MG63 (cell line): ENCODE data around the gene GRIK4. TPM values are rescaled to one million over a fixed set of nuclear protein-coding genes. Genes with fewer than 3 reads are reported as not detected.
A peak's percentile ranks its signal among the peaks of the same experiment; 100 is the strongest.
"Not testable (repeated sequence)": the region's sequence is repeated elsewhere in the genome, so short reads cannot be mapped to it uniquely, and the experiment has no call there.

Source experiments
- DNase-seq: peaks from one replicate; pipeline ENCODE4 v3.0.0-alpha.2; 2020
- H3K27me3 ChIP-seq: fragments of 250-450 bp; sonication (Bioruptor Pico); 2 replicates; pipeline ENCODE4 v1.5.1; 2020; ENCODE audit warnings: mild to moderate bottlenecking, moderate library complexity
- H3K36me3 ChIP-seq: fragments of 250-450 bp; sonication (Bioruptor Pico); 2 replicates; pipeline ENCODE4 v1.5.1; 2020; ENCODE audit warnings: mild to moderate bottlenecking, moderate library complexity
- H3K4me3 ChIP-seq: fragments of 250-450 bp; sonication (Bioruptor Pico); 2 replicates; pipeline ENCODE4 v1.5.1; 2020; ENCODE audit warnings: mild to moderate bottlenecking, moderate library complexity
- H3K9me3 ChIP-seq: fragments of 250-450 bp; sonication (Bioruptor Pico); 2 replicates; pipeline ENCODE4 v1.5.1; 2020; ENCODE audit warnings: mild to moderate bottlenecking, moderate library complexity
- total RNA-seq: library from RNA; depleted of rRNA; stranded (reverse); fragments of >200 nt; shearing (Covaris generic); gene quantifications from 2 replicates; pipeline ENCODE4 v1.2.3, GENCODE V29; 2014; ENCODE audit warnings: low replicate concordance

GRIK4 gene
- total RNA-seq, 1 experiment from 2014 or later = not detected

GRCh38 chr11:120624992-120625391, 113.4 kb downstream of the GRIK4 start:
- DNase-seq, H3K27me3 ChIP-seq, H3K4me3 ChIP-seq, H3K36me3 ChIP-seq, H3K9me3 ChIP-seq: not testable (repeated sequence)

GRCh38 chr11:120625565-120625964, 114.0 kb downstream of the GRIK4 start:
- no peak overlapping the region for H3K4me3 ChIP-seq
- DNase-seq = peak; percentile 13
- H3K9me3 ChIP-seq = no peaks in the 10 kb centered on the region
- no peaks in the 10 kb centered on the region for H3K27me3 ChIP-seq
- H3K36me3 ChIP-seq = no peaks in the 10 kb centered on the region

GRCh38 chr11:120626791-120627190, 115.2 kb downstream of the GRIK4 start:
- Histone ChIP-seq H3K36me3 (no peaks in the 10 kb centered on the region), H3K9me3 (no peaks in the 10 kb centered on the region), H3K4me3 (no peak overlapping the region), H3K27me3 (no peaks in the 10 kb centered on the region)
- DNase-seq = no peak

- Histone ChIP-seq H3K36me3 (no peaks in the 10 kb centered on the region), H3K9me3 (no peaks in the 10 kb centered on the region), H3K27me3 (no peaks in the 10 kb centered on the region), H3K4me3 (no peak overlapping the region)
- DNase-seq = no peak
Observed at GRCh38 chr11:120627327-120628163, 116.0 kb downstream of the GRIK4 start.

- DNase-seq = no peak
- no peak overlapping the region for H3K4me3 ChIP-seq
Observed at GRCh38 chr11:120629407-120630080, 118.0 kb downstream of the GRIK4 start.

GRCh38 chr11:120630122-120630521, 118.6 kb downstream of the GRIK4 start:
- H3K4me3 ChIP-seq = no peak overlapping the region

More at GRCh38 chr11:120629407-120630080, 118.0 kb downstream of the GRIK4 start:
- no peaks in the 10 kb centered on the region for H3K27me3 ChIP-seq
- no peaks in the 10 kb centered on the region for H3K36me3 ChIP-seq
- no peaks in the 10 kb centered on the region for H3K9me3 ChIP-seq

GRCh38 chr11:120632579-120632978, 121.0 kb downstream of the GRIK4 start:
- Histone ChIP-seq H3K36me3 (no peaks in the 10 kb centered on the region), H3K4me3 (no peak overlapping the region), H3K27me3 (no peaks in the 10 kb centered on the region), H3K9me3 (no peaks in the 10 kb centered on the region)
- no peak for DNase-seq

More at GRCh38 chr11:120630122-120630521, 118.6 kb downstream of the GRIK4 start:
- no peak for DNase-seq
- H3K27me3 ChIP-seq = no peaks in the 10 kb centered on the region
- no peaks in the 10 kb centered on the region for H3K9me3 ChIP-seq
- no peaks in the 10 kb centered on the region for H3K36me3 ChIP-seq

- no peak for DNase-seq
- no peaks in the 10 kb centered on the region for H3K27me3 ChIP-seq
- no peaks in the 10 kb centered on the region for H3K36me3 ChIP-seq
- H3K4me3 ChIP-seq = no peak overlapping the region
- no peaks in the 10 kb centered on the region for H3K9me3 ChIP-seq
Observed at GRCh38 chr11:120633616-120634393, 122.3 kb downstream of the GRIK4 start.

- Histone ChIP-seq H3K9me3 (no peaks in the 10 kb centered on the region), H3K36me3 (no peaks in the 10 kb centered on the region), H3K4me3 (no peak overlapping the region), H3K27me3 (no peaks in the 10 kb centered on the region)
- DNase-seq = no peak
Observed at GRCh38 chr11:120634706-120635105, 123.2 kb downstream of the GRIK4 start.

- Histone ChIP-seq H3K36me3 (no peaks in the 10 kb centered on the region), H3K4me3 (no peak overlapping the region), H3K27me3 (no peaks in the 10 kb centered on the region), H3K9me3 (no peaks in the 10 kb centered on the region)
- DNase-seq = no peak
Observed at GRCh38 chr11:120635136-120635810, 123.7 kb downstream of the GRIK4 start.

GRCh38 chr11:120637131-120637530, 125.6 kb downstream of the GRIK4 start:
- Histone ChIP-seq H3K27me3 (no peaks in the 10 kb centered on the region), H3K4me3 (no peak overlapping the region), H3K36me3 (no peaks in the 10 kb centered on the region), H3K9me3 (no peaks in the 10 kb centered on the region)
- DNase-seq = no peak

- Histone ChIP-seq H3K9me3 (no peaks in the 10 kb centered on the region), H3K27me3 (no peaks in the 10 kb centered on the region), H3K4me3 (no peak overlapping the region), H3K36me3 (no peaks in the 10 kb centered on the region)
- no peak for DNase-seq
Observed at GRCh38 chr11:120642196-120642894, 130.8 kb downstream of the GRIK4 start.

GRCh38 chr11:120643284-120643683, 131.7 kb downstream of the GRIK4 start:
- DNase-seq = no peak
- H3K36me3 ChIP-seq = no peaks in the 10 kb centered on the region
- no peaks in the 10 kb centered on the region for H3K27me3 ChIP-seq
- no peaks in the 10 kb centered on the region for H3K9me3 ChIP-seq
- H3K4me3 ChIP-seq = no peak overlapping the region

- H3K4me3 ChIP-seq = no peak overlapping the region
- no peaks in the 10 kb centered on the region for H3K36me3 ChIP-seq
- H3K9me3 ChIP-seq = no peaks in the 10 kb centered on the region
- DNase-seq = no peak
- no peaks in the 10 kb centered on the region for H3K27me3 ChIP-seq
Observed at GRCh38 chr11:120645639-120646038, 134.1 kb downstream of the GRIK4 start.

- no peak for DNase-seq
- Histone ChIP-seq H3K27me3 (no peaks in the 10 kb centered on the region), H3K36me3 (no peaks in the 10 kb centered on the region), H3K9me3 (no peaks in the 10 kb centered on the region), H3K4me3 (no peak overlapping the region)
Observed at GRCh38 chr11:120646206-120646605, 134.7 kb downstream of the GRIK4 start.

GRCh38 chr11:120647681-120648080, 136.1 kb downstream of the GRIK4 start:
- no peak overlapping the region for H3K4me3 ChIP-seq
- no peaks in the 10 kb centered on the region for H3K36me3 ChIP-seq
- no peaks in the 10 kb centered on the region for H3K9me3 ChIP-seq
- H3K27me3 ChIP-seq = no peaks in the 10 kb centered on the region
- DNase-seq = no peak
